ENCODE data around the gene STX12.

DNA sequence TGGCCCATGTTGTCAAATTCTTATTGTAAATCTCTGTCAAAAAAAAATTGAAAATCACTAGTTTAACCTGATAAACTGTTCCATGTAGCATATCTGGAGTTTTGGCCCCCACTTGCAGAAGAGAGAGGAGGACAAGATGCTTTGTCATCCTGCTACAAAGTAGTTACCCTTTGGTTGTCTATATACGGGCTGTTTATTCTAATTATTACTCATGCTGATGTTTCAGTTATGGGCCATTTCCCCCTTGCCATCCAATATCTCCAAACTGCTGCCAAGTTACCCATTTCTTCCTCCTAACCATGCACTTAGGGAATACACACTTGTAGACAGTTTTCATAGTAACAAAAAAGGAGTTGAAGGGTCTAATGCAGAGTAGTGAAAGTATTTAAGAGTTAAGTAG lies 22.6 kb downstream of the STX12 start:
- TF ChIP-seq, protein P1, sequence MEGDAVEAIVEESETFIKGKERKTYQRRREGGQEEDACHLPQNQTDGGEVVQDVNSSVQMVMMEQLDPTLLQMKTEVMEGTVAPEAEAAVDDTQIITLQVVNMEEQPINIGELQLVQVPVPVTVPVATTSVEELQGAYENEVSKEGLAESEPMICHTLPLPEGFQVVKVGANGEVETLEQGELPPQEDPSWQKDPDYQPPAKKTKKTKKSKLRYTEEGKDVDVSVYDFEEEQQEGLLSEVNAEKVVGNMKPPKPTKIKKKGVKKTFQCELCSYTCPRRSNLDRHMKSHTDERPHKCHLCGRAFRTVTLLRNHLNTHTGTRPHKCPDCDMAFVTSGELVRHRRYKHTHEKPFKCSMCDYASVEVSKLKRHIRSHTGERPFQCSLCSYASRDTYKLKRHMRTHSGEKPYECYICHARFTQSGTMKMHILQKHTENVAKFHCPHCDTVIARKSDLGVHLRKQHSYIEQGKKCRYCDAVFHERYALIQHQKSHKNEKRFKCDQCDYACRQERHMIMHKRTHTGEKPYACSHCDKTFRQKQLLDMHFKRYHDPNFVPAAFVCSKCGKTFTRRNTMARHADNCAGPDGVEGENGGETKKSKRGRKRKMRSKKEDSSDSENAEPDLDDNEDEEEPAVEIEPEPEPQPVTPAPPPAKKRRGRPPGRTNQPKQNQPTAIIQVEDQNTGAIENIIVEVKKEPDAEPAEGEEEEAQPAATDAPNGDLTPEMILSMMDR (IDR thresholded peaks at IDR 0.05; ENCODE audit: low read depth, low read length) = no peak
- TF ChIP-seq EZH2phosphoT487 (IDR thresholded peaks at IDR 0.05; ENCODE audit: low read depth) = no peak

All from OCI-LY3 (cell line).